Sigmoid colon (tissue), 7 donors: ENCODE data around the gene BGN. TPM values are rescaled to one million over a fixed set of nuclear protein-coding genes. Genes with fewer than 3 reads are reported as not detected.

Source experiments
- DNase-seq: peaks from one replicate; pipeline ENCODE4 v3.0.0-alpha.2; 2019
- H3K27ac ChIP-seq, 4 donors: fragments of 200-600 bp; sonication (generic); one replicate each; pipeline ENCODE4 v1.5.1; 2016 to 2019; ENCODE audit warnings: mild to moderate bottlenecking in 1 of 4
- H3K27me3 ChIP-seq, 3 donors: fragments of 200-600 bp; sonication (generic); one replicate each; pipeline ENCODE4 v1.5.1; 2019; ENCODE audit warnings: mild to moderate bottlenecking in 1 of 3
- H3K36me3 ChIP-seq, 4 donors: fragments of 200-600 bp; sonication (generic); one replicate each; pipeline ENCODE4 v1.5.1; 2016 to 2019
- H3K4me1 ChIP-seq, 4 donors: fragments of 200-600 bp; sonication (generic); one replicate each; pipeline ENCODE4 v1.5.1; 2017 to 2019
- H3K4me3 ChIP-seq, 4 donors: fragments of 200-600 bp; sonication (generic); one replicate each; pipeline ENCODE4 v1.5.1; 2017 to 2019; ENCODE audit warnings: mild to moderate bottlenecking in 2 of 4, moderate library complexity in 1 of 4
- H3K9me3 ChIP-seq, 4 donors: fragments of 200-600 bp in 3 of 4; sonication (generic) in 3 of 4; one replicate each; pipeline versions ENCODE4 v1.5.1 to v1.6.1; 2013 to 2019
- EP300 ChIP-seq, 4 donors: sonication (generic); formaldehyde crosslinking; IDR thresholded peaks; one replicate each; pipeline ENCODE4 v1.6.1; 2017; ENCODE audit warnings: antibody characterized with exemption in 4 of 4
- POLR2A ChIP-seq, 2 donors: fragments of 450-650 bp; IDR thresholded peaks; one replicate each; pipeline ENCODE4 v1.6.1; 2016; ENCODE audit warnings: antibody characterized with exemption in 2 of 2, mild to moderate bottlenecking in 2 of 2, moderate library complexity in 2 of 2
- POLR2AphosphoS5 ChIP-seq, 4 donors: sonication (generic); formaldehyde crosslinking; IDR thresholded peaks; one replicate each; pipeline ENCODE4 v1.6.1; 2017; ENCODE audit warnings: antibody characterized with exemption in 4 of 4
- WGBS, 2 donors: extraction: QIAGEN DNeasy Blood & Tissue Kit; methylation state at CpG; one replicate each; pipeline ENCODE4 v1.1.7; 2013; 5-methylcytosine and 5-hydroxymethylcytosine counted together
- intact Hi-C: fragments of 100-400 bp; cut with DNase I; formaldehyde crosslinking; loops from one replicate; pipeline ENCODE4 v1.15.1; 2023
- polyA plus RNA-seq, 3 donors: library from polyadenylated mRNA; stranded (reverse); fragments of 200-250 nt; gene quantifications; one replicate each; pipeline ENCODE4 v1.2.3, GENCODE V29; 2013
- total RNA-seq, 4 donors: library from RNA; depleted of rRNA; stranded (reverse); fragments of >200 nt; gene quantifications; one replicate each; pipeline ENCODE4 v1.1.0, GENCODE V29; 2016
- TF ChIP-seq, protein P1 (sequence below), 4 experiments: fragments of 450-650 bp in 3 of 4; fragments of 200-600 bp in 1 of 4; IDR thresholded peaks; one replicate each; pipeline ENCODE4 v1.5.1; 2016 to 2019; ENCODE audit warnings: antibody characterized with exemption in 4 of 4, mild to moderate bottlenecking in 3 of 4, moderate library complexity in 2 of 4
- donor health status: healthy with polysubstance abuse.
- donor health status: Bipolar disorder and iron deficiency.
- donor health status: healthy.

The BGN gene
- total and polyA plus RNA-seq, 7 donors, result 1.8 to 181 (median 9.0) TPM

DNA sequence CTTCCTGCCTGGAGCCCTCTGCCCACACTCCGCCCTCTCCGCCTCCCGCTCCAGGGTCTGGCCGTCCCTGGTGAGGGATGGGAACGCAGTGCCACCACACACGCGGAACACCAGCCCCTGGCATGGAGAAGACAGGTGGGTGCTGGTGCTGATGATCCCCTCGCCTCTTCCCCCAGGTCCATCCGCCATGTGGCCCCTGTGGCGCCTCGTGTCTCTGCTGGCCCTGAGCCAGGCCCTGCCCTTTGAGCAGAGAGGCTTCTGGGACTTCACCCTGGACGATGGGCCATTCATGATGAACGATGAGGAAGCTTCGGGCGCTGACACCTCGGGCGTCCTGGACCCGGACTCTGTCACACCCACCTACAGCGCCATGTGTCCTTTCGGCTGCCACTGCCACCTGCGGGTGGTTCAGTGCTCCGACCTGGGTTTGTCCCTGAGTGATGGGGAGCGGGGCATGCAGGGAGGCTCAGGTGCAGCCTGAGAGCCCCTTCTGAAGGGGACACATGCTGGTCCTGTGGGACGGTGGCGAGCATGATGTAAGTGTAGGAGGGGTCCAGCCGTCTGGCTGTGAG, 9.8 kb downstream of the BGN start:
- Histone ChIP-seq H3K36me3 (no peaks in the 10 kb centered on the region), H3K27ac (no peak overlapping the region), H3K4me1 (no peaks in the 10 kb centered on the region), H3K27me3 (no peaks in the 10 kb centered on the region), H3K9me3 (no peaks in the 10 kb centered on the region), H3K4me3 (no peak overlapping the region)
- TF ChIP-seq POLR2A (IDR thresholded peaks at IDR 0.05) (no peak), POLR2AphosphoS5 (IDR thresholded peaks at IDR 0.05) (no peak), EP300 (IDR thresholded peaks at IDR 0.05) (no peak)
- TF ChIP-seq, protein P1, sequence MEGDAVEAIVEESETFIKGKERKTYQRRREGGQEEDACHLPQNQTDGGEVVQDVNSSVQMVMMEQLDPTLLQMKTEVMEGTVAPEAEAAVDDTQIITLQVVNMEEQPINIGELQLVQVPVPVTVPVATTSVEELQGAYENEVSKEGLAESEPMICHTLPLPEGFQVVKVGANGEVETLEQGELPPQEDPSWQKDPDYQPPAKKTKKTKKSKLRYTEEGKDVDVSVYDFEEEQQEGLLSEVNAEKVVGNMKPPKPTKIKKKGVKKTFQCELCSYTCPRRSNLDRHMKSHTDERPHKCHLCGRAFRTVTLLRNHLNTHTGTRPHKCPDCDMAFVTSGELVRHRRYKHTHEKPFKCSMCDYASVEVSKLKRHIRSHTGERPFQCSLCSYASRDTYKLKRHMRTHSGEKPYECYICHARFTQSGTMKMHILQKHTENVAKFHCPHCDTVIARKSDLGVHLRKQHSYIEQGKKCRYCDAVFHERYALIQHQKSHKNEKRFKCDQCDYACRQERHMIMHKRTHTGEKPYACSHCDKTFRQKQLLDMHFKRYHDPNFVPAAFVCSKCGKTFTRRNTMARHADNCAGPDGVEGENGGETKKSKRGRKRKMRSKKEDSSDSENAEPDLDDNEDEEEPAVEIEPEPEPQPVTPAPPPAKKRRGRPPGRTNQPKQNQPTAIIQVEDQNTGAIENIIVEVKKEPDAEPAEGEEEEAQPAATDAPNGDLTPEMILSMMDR (IDR thresholded peaks at IDR 0.05), result no peak
- intact Hi-C loops, result loop anchor here (5.0 kb wide), 1 partner anchor 562 kb away; no protein-coding TSS in a partner anchor
- DNase-seq, result no peak
- WGBS, 2 donors, result 53 to 84% methylated on average over 26 of the region's 26 CpGs

DNA sequence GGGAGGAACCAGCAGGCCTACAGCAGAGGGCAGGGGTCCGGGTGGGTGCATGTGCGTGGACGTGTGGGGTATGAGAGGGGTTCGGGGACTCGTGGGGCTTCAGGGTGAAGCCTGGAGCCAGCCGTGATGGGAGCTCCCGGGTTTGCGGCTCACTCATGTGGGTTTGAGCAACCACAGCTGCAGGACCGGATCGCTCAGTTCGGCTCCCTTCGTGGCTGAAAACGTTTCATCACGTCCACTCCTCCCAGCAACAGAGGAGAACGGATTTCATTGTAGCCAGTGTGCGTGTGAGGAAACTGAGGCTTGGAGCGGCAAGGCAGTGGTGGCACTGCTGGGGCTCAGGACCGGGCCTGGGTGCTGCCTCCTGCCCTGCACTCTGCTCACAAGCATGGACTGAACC, 10.6 kb downstream of the BGN start:
- no peak for TF ChIP-seq POLR2A (IDR thresholded peaks at IDR 0.05)
- no peak for TF ChIP-seq EP300 (IDR thresholded peaks at IDR 0.05)
- TF ChIP-seq POLR2AphosphoS5 (IDR thresholded peaks at IDR 0.05), result no peak
- TF ChIP-seq, protein P1 (IDR thresholded peaks at IDR 0.05), result no peak
- Histone ChIP-seq H3K36me3 (no peaks in the 10 kb centered on the region), H3K9me3 (no peaks in the 10 kb centered on the region), H3K27me3 (no peaks in the 10 kb centered on the region), H3K4me3 (no peak overlapping the region), H3K27ac (no peak overlapping the region), H3K4me1 (no peaks in the 10 kb centered on the region)
- intact Hi-C loops, result loop anchor here (5.0 kb wide), 1 partner anchor 563 kb away; no protein-coding TSS in a partner anchor
- WGBS, 2 donors, result 90 to 91% methylated on average over 18 of the region's 18 CpGs
- DNase-seq, result no peak

- no peaks in the 10 kb centered on the region for H3K27me3 ChIP-seq
- H3K4me3 ChIP-seq, result no peak overlapping the region
- WGBS, 2 donors, result 10 to 18% methylated on average over 18 of the region's 19 CpGs
- TF ChIP-seq POLR2AphosphoS5 (IDR thresholded peaks at IDR 0.05), result no peak
- TF ChIP-seq, protein P1 (IDR thresholded peaks at IDR 0.05), result peak; percentile 50 to 71 (median 62)
- no peaks in the 10 kb centered on the region for H3K4me1 ChIP-seq
- no peaks in the 10 kb centered on the region for H3K36me3 ChIP-seq
- H3K9me3 ChIP-seq, result no peaks in the 10 kb centered on the region
- H3K27ac ChIP-seq, result no peak overlapping the region
- peak; percentile 90 for DNase-seq
- intact Hi-C loops, result loop anchor here (1.0 to 5.0 kb wide), 3 partner anchors 36 to 565 kb away; no protein-coding TSS in a partner anchor
Measured at GRCh38 chrX:153507484-153508178, 12.9 kb downstream of the BGN start.

- whole genome bisulfite sequencing, 2 donors, result 86 to 91% methylated on average over 14 of the region's 14 CpGs
- intact Hi-C loops, result loop anchor here (5.0 kb wide), 1 partner anchor 567 kb away; no protein-coding TSS in a partner anchor
Measured at GRCh38 chrX:153509592-153509991, 14.8 kb downstream of the BGN start.

More at GRCh38 chrX:153509592-153509991, 14.8 kb downstream of the BGN start:
- Histone ChIP-seq H3K27me3 (no peaks in the 10 kb centered on the region), H3K4me3 (no peak overlapping the region), H3K27ac (no peak overlapping the region), H3K9me3 (no peaks in the 10 kb centered on the region), H3K4me1 (no peaks in the 10 kb centered on the region), H3K36me3 (no peaks in the 10 kb centered on the region)
- DNase-seq, result no peak
- no peak for TF ChIP-seq POLR2A (IDR thresholded peaks at IDR 0.05)
- TF ChIP-seq EP300 (IDR thresholded peaks at IDR 0.05), result no peak
- TF ChIP-seq, protein P1 (IDR thresholded peaks at IDR 0.05), result no peak
- no peak for TF ChIP-seq POLR2AphosphoS5 (IDR thresholded peaks at IDR 0.05)
